Neuronal stem cell (in vitro differentiated cells): ENCODE results near the gene NECAP2.

Experiments used
- DNase-seq: peaks from one replicate; pipeline ENCODE4 v3.0.0-alpha.2; 2013; ENCODE audit warnings: low spot score
- H2AFZ ChIP-seq: one replicate; pipeline ENCODE4 v1.6.1; 2013; ENCODE audit warnings: mild to moderate bottlenecking, low read length, inconsistent platforms
- H2AK5ac ChIP-seq: 2 replicates; pipeline ENCODE4 v1.6.1; 2013; ENCODE audit warnings: low read depth, mild to moderate bottlenecking, inconsistent platforms, low read length, moderate library complexity, mixed read lengths
- H2BK120ac ChIP-seq: 2 replicates; pipeline ENCODE4 v1.6.1; 2013; ENCODE audit warnings: low read depth, mild to moderate bottlenecking, inconsistent platforms, low read length, moderate library complexity, mixed read lengths
- H2BK12ac ChIP-seq: one replicate; pipeline ENCODE4 v1.6.1; 2013; ENCODE audit warnings: low read length, inconsistent platforms
- H2BK15ac ChIP-seq: 2 replicates; pipeline ENCODE4 v1.6.1; 2013; ENCODE audit warnings: mild to moderate bottlenecking, low read length, inconsistent platforms, mixed read lengths
- H2BK5ac ChIP-seq: one replicate; pipeline ENCODE4 v1.6.1; 2013; ENCODE audit warnings: inconsistent platforms, mild to moderate bottlenecking, low read length, moderate library complexity
- H3K14ac ChIP-seq: one replicate; pipeline ENCODE4 v1.6.1; 2013; ENCODE audit warnings: low read length, inconsistent platforms
- H3K18ac ChIP-seq: 2 replicates; pipeline ENCODE4 v1.6.1; 2013; ENCODE audit warnings: low read length, inconsistent platforms
- H3K23ac ChIP-seq: 2 replicates; pipeline ENCODE4 v1.6.1; 2013; ENCODE audit warnings: low read depth, mild to moderate bottlenecking, mixed read lengths, low read length, inconsistent platforms; ENCODE audit not compliant: poor library complexity
- H3K27ac ChIP-seq: replicated peaks from 3 replicates; pipeline ENCODE4 v1.5.1; 2013; ENCODE audit warnings: low read length, inconsistent platforms
- H3K27me3 ChIP-seq, 3 experiments: 2 replicates each; pipeline ENCODE4 v1.6.1; 2013; ENCODE audit warnings: low read length in 3 of 3, mild to moderate bottlenecking in 2 of 3, inconsistent platforms in 1 of 3, low read depth in 1 of 3, mixed read lengths in 1 of 3, moderate library complexity in 1 of 3; ENCODE audit not compliant: control insufficient read depth in 3 of 3, insufficient read depth in 3 of 3
- H3K36me3 ChIP-seq, 2 donors: replicated peaks in 1 of 2; 2 replicates each; pipeline ENCODE4 v1.6.1; 2013; ENCODE audit warnings: low read length in 2 of 2; ENCODE audit not compliant: control insufficient read depth in 2 of 2, insufficient read depth in 2 of 2
- H3K4ac ChIP-seq: 2 replicates; pipeline ENCODE4 v1.6.1; 2013; ENCODE audit warnings: inconsistent platforms, mild to moderate bottlenecking, low read length, moderate library complexity
- H3K4me1 ChIP-seq, 2 donors: 1 replicate in 1 of 2; 2 replicates in 1 of 2; pipeline ENCODE4 v1.6.1; 2013; ENCODE audit warnings: low read length in 2 of 2, low read depth in 1 of 2; ENCODE audit not compliant: control insufficient read depth in 2 of 2, insufficient read depth in 1 of 2
- H3K4me2 ChIP-seq: one replicate; pipeline ENCODE4 v1.6.1; 2013; ENCODE audit warnings: mild to moderate bottlenecking, low read length, inconsistent platforms; ENCODE audit not compliant: insufficient read depth, poor library complexity, severe bottlenecking
- H3K4me3 ChIP-seq, 2 donors: 2 replicates each; pipeline ENCODE4 v1.5.1; 2013; ENCODE audit warnings: low read length in 2 of 2, mild to moderate bottlenecking in 2 of 2, inconsistent platforms in 1 of 2, moderate library complexity in 1 of 2
- H3K79me1 ChIP-seq: one replicate; pipeline ENCODE4 v1.6.1; 2013; ENCODE audit warnings: low read depth, mild to moderate bottlenecking, inconsistent platforms, low read length, moderate library complexity
- H3K9ac ChIP-seq: one replicate; pipeline ENCODE4 v1.6.1; 2013; ENCODE audit warnings: mild to moderate bottlenecking, low read depth, low read length, inconsistent platforms; ENCODE audit not compliant: poor library complexity
- H3K9me3 ChIP-seq, 2 donors: replicated peaks in 1 of 2; 2 replicates each; pipeline versions ENCODE3 to v1.6.1; 2013; ENCODE audit warnings: low read length in 2 of 2, mild to moderate bottlenecking in 2 of 2, inconsistent platforms in 1 of 2, low read depth in 1 of 2, mixed read lengths in 1 of 2, moderate library complexity in 1 of 2; ENCODE audit not compliant: control insufficient read depth in 2 of 2, insufficient read depth in 1 of 2
- H4K8ac ChIP-seq: one replicate; pipeline ENCODE4 v1.6.1; 2013; ENCODE audit warnings: low read depth, mild to moderate bottlenecking, inconsistent platforms, low read length, moderate library complexity
- H4K91ac ChIP-seq: one replicate; pipeline ENCODE4 v1.6.1; 2013; ENCODE audit warnings: low read length, low read depth, mild to moderate bottlenecking, inconsistent platforms; ENCODE audit not compliant: poor library complexity
- WGBS, 2 donors: extraction: QIAGEN DNeasy Blood & Tissue Kit; methylation state at CpG; one replicate each; pipeline ENCODE4 v1.1.7; 2013; ENCODE audit warnings: missing lambda C conversion rate in 2 of 2, mixed read lengths in 1 of 2; ENCODE audit not compliant: insufficient read length in 2 of 2, insufficient replicate concordance in 1 of 2; ENCODE audit errors: extremely low coverage in 2 of 2; 5-methylcytosine and 5-hydroxymethylcytosine counted together

The NECAP2 gene

GRCh38 chr1:16436946-16437474 lies 3.5 kb upstream of the NECAP2 start, which contains the start of gene SPATA21:
TSS of gene SPATA21 (minus strand) at chr1:16437424. CDS start at chr1:16431371, 6,053 bp downstream.
- Histone ChIP-seq H3K9me3 (no peaks in the 10 kb centered on the region), H3K4me3 (no peak within 1 kb of the TSS), H3K27me3 (no peaks in the 10 kb centered on the region), H2AK5ac (no peak within 1 kb of the TSS), H3K4me1 (peaks cover 5 to 6% of the 10 kb centered on the region in 2 donors), H3K4ac (no peak within 1 kb of the TSS), H3K4me2 (no peak within 1 kb of the TSS), H2BK5ac (no peak within 1 kb of the TSS), H3K36me3 (peaks cover 0 to under 1% of the 10 kb centered on the region in 2 donors), H2BK12ac (no peak within 1 kb of the TSS), H4K91ac (no peak within 1 kb of the TSS), H3K18ac (no peak within 1 kb of the TSS), H2AFZ (peak within 1 kb of the TSS; percentile 71), H2BK15ac (no peak within 1 kb of the TSS), H3K9ac (no peak within 1 kb of the TSS), H3K79me1 (peaks cover 9% of the 10 kb centered on the region), H3K23ac (no peak within 1 kb of the TSS), H3K27ac (no peak within 1 kb of the TSS), H4K8ac (no peak within 1 kb of the TSS), H2BK120ac (no peak within 1 kb of the TSS), H3K14ac (no peak within 1 kb of the TSS)
- no peak for DNase-seq
- no CpG with 5 or more reads among the region's 3 CpGs for WGBS, 2 donors

DNA sequence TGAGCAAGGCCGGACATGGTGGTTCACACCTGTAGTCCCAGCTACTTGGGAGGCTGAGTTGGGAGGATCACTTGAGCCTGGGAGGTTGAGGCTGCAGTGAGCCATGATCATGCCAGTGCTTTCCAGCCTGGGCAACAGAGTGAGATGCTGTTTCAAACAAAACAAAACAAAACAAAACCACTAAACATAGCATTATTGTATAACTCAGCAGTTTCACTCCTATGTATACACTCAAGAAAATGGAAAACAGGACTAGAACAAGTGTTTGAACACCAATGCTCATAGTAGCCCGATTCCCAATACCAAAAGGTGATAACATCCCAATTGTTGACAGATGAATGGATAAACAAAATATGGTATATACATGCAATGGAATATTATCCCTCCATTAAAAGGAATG lies 2.0 kb upstream of the NECAP2 start:
- no CpG with 5 or more reads among the region's 2 CpGs for WGBS, 2 donors
- H4K91ac ChIP-seq: no peak overlapping the region

DNA sequence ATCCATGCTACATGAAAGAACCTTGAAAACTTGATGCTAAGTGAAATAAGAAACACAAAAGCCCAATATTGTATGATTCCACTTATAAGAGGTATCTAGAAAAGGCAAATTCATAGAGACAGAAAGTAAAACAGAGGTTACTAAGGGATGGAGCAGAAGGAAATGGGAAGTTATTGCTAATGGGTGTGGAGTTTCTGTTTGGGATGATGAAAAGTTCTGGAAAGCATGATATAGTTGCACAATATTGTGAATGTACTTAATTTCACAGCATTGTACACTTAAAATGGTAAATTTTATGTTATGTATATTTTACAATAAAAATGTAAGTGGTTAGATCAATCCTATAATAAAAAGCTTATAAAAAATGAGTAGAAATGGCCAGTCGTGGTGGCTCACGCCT lies 1.6 kb upstream of the NECAP2 start:
- H2AFZ ChIP-seq: no peak overlapping the region
- H3K4me2 ChIP-seq: no peak overlapping the region
- no peak overlapping the region for H2BK5ac ChIP-seq
- H2BK15ac ChIP-seq: no peak overlapping the region
- no peak overlapping the region for H3K9ac ChIP-seq
- no peak overlapping the region for H3K4ac ChIP-seq
- H3K23ac ChIP-seq: no peak overlapping the region
- no peak overlapping the region for H3K14ac ChIP-seq
- no CpG with 5 or more reads among the region's 2 CpGs for WGBS, 2 donors
- H4K8ac ChIP-seq: no peak overlapping the region
- H3K4me1 ChIP-seq: peaks cover 5 to 6% of the 10 kb centered on the region in 2 donors
- H3K27me3 ChIP-seq: no peaks in the 10 kb centered on the region
- no peak overlapping the region for H3K4me3 ChIP-seq
- H2BK120ac ChIP-seq: no peak overlapping the region
- peaks cover 6 to 19% of the 10 kb centered on the region in 2 donors for H3K36me3 ChIP-seq
- H3K27ac ChIP-seq: no peak overlapping the region
- DNase-seq: no peak
- no peak overlapping the region for H2AK5ac ChIP-seq
- no peaks in the 10 kb centered on the region for H3K9me3 ChIP-seq
- no peak overlapping the region for H3K18ac ChIP-seq
- peaks cover 10% of the 10 kb centered on the region for H3K79me1 ChIP-seq
- H2BK12ac ChIP-seq: no peak overlapping the region
- no peak overlapping the region for H4K91ac ChIP-seq

More for the DNA sequence above, 2.0 kb upstream of the NECAP2 start:
- no peaks in the 10 kb centered on the region for H3K9me3 ChIP-seq
- peaks cover 10% of the 10 kb centered on the region for H3K79me1 ChIP-seq
- H3K14ac ChIP-seq: no peak overlapping the region
- H3K4me3 ChIP-seq: no peak overlapping the region
- H2AK5ac ChIP-seq: no peak overlapping the region
- no peak for DNase-seq
- no peak overlapping the region for H2BK15ac ChIP-seq
- no peak overlapping the region for H3K27ac ChIP-seq
- H2AFZ ChIP-seq: no peak overlapping the region
- H3K4me2 ChIP-seq: no peak overlapping the region
- H3K9ac ChIP-seq: no peak overlapping the region
- peaks cover 5 to 6% of the 10 kb centered on the region in 2 donors for H3K4me1 ChIP-seq
- H2BK12ac ChIP-seq: no peak overlapping the region
- H3K36me3 ChIP-seq: peaks cover 4 to 15% of the 10 kb centered on the region in 2 donors
- no peak overlapping the region for H4K8ac ChIP-seq
- no peaks in the 10 kb centered on the region for H3K27me3 ChIP-seq
- H2BK120ac ChIP-seq: no peak overlapping the region
- no peak overlapping the region for H3K4ac ChIP-seq
- H3K23ac ChIP-seq: no peak overlapping the region
- H2BK5ac ChIP-seq: no peak overlapping the region
- H3K18ac ChIP-seq: no peak overlapping the region

DNA sequence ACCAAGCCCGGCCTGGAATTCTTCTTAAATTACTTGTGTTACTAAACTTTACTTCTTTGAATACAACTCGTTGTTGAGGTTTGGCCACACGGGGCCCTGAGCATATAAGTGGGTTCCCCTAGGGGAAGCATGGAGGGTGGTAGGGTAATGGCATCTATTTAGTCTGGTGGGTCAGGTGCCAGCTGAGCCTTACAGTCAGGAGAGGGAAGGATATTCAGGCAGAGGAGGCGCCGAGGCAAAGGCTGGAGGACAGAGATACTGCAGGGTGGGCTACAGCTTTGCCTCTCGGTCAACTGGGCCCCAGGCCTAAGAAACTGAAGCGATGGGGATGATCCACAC lies 424 bp upstream of the NECAP2 start:
- Histone ChIP-seq H2BK12ac (no peak overlapping the region), H3K4ac (peak overlapping the region; percentile 26), H3K79me1 (peaks cover 10% of the 10 kb centered on the region), H3K9ac (peak overlapping the region; percentile 74), H3K4me1 (peaks cover 5 to 6% of the 10 kb centered on the region in 2 donors), H3K23ac (peak overlapping the region; percentile 90), H2AFZ (peak overlapping the region; percentile 96), H3K27ac (peak overlapping the region; percentile 13), H3K9me3 (no peaks in the 10 kb centered on the region), H2BK120ac (no peak overlapping the region), H2AK5ac (peak overlapping the region; percentile 58), H4K91ac (peak overlapping the region; percentile 43), H3K27me3 (no peaks in the 10 kb centered on the region), H3K4me2 (peak overlapping the region; percentile 60), H3K36me3 (peaks cover 12 to 30% of the 10 kb centered on the region in 2 donors), H2BK5ac (no peak overlapping the region), H3K18ac (peak overlapping the region; percentile 89), H3K14ac (peak overlapping the region; percentile 90), H4K8ac (peak overlapping the region; percentile 23), H2BK15ac (no peak overlapping the region), H3K4me3 (peak overlapping the region; percentile 27 to 85)
- DNase-seq: no peak
- WGBS, 2 donors: no CpG with 5 or more reads among the region's 7 CpGs
